ENCODE measurements around the gene PTPN6. TPM values are rescaled to one million over a fixed set of nuclear protein-coding genes. Genes with fewer than 3 reads are reported as not detected.

PTPN6 gene
- total and polyA plus RNA-seq, 2 of the 8 experiments (the other 6 are each of a cell fraction or from before 2014, with no cell fraction given) = 16.3 to 28.4 TPM

DNA sequence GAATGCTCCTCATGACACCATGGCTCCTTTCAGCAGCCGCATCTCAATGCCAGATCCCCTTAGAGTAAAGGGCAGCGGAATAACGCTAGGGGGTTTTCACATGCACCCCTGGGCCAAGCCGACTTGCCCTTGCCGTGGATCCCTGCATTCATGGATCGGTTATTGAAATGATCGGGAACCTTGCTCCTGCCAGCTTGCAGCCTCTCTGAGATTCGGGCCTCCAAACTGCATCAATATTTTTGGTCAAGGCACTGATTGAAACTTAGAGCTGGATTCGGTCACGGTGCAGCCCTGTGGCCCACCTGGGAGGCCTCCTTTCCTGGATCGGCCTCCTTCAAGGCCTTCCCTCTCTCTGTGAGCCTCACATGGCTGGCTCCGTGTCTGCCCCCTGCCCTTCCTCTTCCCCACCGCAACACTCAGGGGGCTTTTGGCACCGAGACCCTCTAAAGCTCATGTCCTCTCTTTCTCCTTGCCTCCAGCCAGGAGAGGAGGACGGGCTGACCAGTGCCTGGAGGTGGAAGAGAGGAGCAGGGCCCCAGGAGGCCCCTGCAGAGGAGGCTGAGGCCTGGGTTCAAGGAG is 1.8 kb downstream of the PTPN6 start (continued):
- TF ChIP-seq, protein P1, sequence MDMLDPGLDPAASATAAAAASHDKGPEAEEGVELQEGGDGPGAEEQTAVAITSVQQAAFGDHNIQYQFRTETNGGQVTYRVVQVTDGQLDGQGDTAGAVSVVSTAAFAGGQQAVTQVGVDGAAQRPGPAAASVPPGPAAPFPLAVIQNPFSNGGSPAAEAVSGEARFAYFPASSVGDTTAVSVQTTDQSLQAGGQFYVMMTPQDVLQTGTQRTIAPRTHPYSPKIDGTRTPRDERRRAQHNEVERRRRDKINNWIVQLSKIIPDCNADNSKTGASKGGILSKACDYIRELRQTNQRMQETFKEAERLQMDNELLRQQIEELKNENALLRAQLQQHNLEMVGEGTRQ (IDR thresholded peaks at IDR 0.05; ENCODE audit: low read length) = no peak
- TF ChIP-seq RXRA (IDR thresholded peaks at IDR 0.05; ENCODE audit: insufficient read depth, low read depth, low read length) = no peak
